ENCODE results near the gene MAP3K1. TPM values are rescaled to one million over a fixed set of nuclear protein-coding genes. Genes with fewer than 3 reads are reported as not detected.

MAP3K1 gene
- polyA plus RNA-seq, 4 donors = 4.9 to 20.1 (median 5.8) TPM

- FAIRE-seq (no peak), DNase-seq (peak; percentile 42 to 64)
- no peaks in the 10 kb centered on the region for H3K27me3 ChIP-seq (ENCODE audit: control insufficient read depth in 3 of 3, insufficient read depth in 3 of 3, low read length in 3 of 3)
- H3K36me3 ChIP-seq (ENCODE audit: control insufficient read depth in 3 of 3, insufficient read depth in 2 of 3, low read depth in 1 of 3, low read length in 3 of 3) = peaks cover 0 to 9% (median 0%) of the 10 kb centered on the region in 3 donors
- H3K9me3 ChIP-seq (ENCODE audit: control insufficient read depth in 2 of 2, insufficient read depth in 1 of 2, low read depth in 1 of 2, low read length in 1 of 2) = no peaks in the 10 kb centered on the region
- H3K4me1 ChIP-seq (ENCODE audit: control insufficient read depth in 3 of 3, insufficient read depth in 2 of 3, low read depth in 1 of 3, low read length in 2 of 3) = peaks cover 7 to 19% (median 10%) of the 10 kb centered on the region in 3 donors
- 53 to 64% (median 63%) methylated on average over 11 of the region's 11 CpGs for WGBS, 3 donors
- H3K27ac ChIP-seq (ENCODE audit: low read depth in 1 of 3, low read length in 2 of 3) = peak overlapping the region; percentile 17 to 52 (median 20)
- peak overlapping the region in 1 of 3 donors; percentile 11 for H3K4me3 ChIP-seq (ENCODE audit: low read depth in 1 of 3, low read length in 3 of 3)
Observed at GRCh38 chr5:56829137-56829908, 14.0 kb downstream of the MAP3K1 start.

DNA sequence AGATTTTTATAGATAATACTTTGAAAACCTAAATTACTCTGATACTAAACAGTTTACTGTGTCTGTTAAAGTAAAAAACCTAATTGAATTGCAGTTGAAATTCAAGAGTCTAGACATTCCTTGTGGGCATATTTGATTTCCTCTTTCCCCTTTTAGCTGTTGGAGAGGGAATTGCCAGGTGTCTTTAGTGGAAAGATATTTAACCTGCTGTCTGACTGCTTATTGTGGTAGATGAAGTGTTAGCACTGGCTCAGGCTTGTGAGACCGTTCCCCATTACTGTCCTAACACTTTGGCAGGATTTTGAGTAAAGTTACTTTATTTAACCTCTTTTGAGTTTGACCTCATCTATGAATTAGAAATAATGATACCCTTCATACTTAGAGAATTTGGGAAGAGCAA is 16.4 kb downstream of the MAP3K1 start:
- peaks cover 0 to 5% (median 0%) of the 10 kb centered on the region in 3 donors for H3K36me3 ChIP-seq (ENCODE audit: control insufficient read depth in 3 of 3, insufficient read depth in 2 of 3, low read depth in 1 of 3, low read length in 3 of 3)
- H3K4me3 ChIP-seq (ENCODE audit: low read depth in 1 of 3, low read length in 3 of 3) = no peak overlapping the region
- no peak for DNase-seq
- peaks cover 5 to 18% (median 10%) of the 10 kb centered on the region in 3 donors for H3K4me1 ChIP-seq (ENCODE audit: control insufficient read depth in 3 of 3, insufficient read depth in 2 of 3, low read depth in 1 of 3, low read length in 2 of 3)
- no peak overlapping the region for H3K27ac ChIP-seq (ENCODE audit: low read depth in 1 of 3, low read length in 2 of 3)
- FAIRE-seq = no peak
- no peaks in the 10 kb centered on the region for H3K9me3 ChIP-seq (ENCODE audit: control insufficient read depth in 2 of 2, insufficient read depth in 1 of 2, low read depth in 1 of 2, low read length in 1 of 2)
- H3K27me3 ChIP-seq (ENCODE audit: control insufficient read depth in 3 of 3, insufficient read depth in 3 of 3, low read length in 3 of 3) = no peaks in the 10 kb centered on the region
- 36 to 77% (median 36%) methylated on average over 1 of the region's 1 CpG for WGBS, 3 donors

DNA sequence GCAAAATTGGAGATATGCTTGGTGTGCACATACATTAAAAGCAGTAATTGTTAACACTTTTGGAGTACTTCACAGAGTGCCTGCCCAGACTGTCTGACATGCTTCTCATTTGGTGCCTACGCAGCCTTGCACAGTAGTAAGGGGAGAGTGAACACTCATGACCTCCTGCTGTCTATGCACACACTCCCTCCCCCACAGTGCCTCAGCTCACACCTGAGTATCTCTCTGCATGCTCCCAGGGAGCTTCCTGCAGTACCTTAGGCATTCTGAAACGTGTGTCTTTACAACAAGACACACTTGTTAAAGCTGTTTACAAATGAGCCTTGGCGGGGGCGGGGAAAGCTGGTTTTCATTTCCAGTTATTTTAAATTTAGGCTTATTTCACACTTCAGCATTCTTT is 18.0 kb downstream of the MAP3K1 start:
- WGBS, 3 donors = 71 to 76% (median 74%) methylated on average over 4 of the region's 4 CpGs
- H3K4me1 ChIP-seq (ENCODE audit: control insufficient read depth in 3 of 3, insufficient read depth in 2 of 3, low read depth in 1 of 3, low read length in 2 of 3) = peaks cover 5 to 18% (median 10%) of the 10 kb centered on the region in 3 donors
- no peaks in the 10 kb centered on the region for H3K27me3 ChIP-seq (ENCODE audit: control insufficient read depth in 3 of 3, insufficient read depth in 3 of 3, low read length in 3 of 3)
- no peak overlapping the region for H3K27ac ChIP-seq (ENCODE audit: low read depth in 1 of 3, low read length in 2 of 3)
- FAIRE-seq = no peak
- H3K36me3 ChIP-seq (ENCODE audit: control insufficient read depth in 3 of 3, insufficient read depth in 2 of 3, low read depth in 1 of 3, low read length in 3 of 3) = peaks cover 0 to 2% (median 0%) of the 10 kb centered on the region in 3 donors
- no peak overlapping the region for H3K4me3 ChIP-seq (ENCODE audit: low read depth in 1 of 3, low read length in 3 of 3)
- H3K9me3 ChIP-seq (ENCODE audit: control insufficient read depth in 2 of 2, insufficient read depth in 1 of 2, low read depth in 1 of 2, low read length in 1 of 2) = no peaks in the 10 kb centered on the region
- DNase-seq = no peak

DNA sequence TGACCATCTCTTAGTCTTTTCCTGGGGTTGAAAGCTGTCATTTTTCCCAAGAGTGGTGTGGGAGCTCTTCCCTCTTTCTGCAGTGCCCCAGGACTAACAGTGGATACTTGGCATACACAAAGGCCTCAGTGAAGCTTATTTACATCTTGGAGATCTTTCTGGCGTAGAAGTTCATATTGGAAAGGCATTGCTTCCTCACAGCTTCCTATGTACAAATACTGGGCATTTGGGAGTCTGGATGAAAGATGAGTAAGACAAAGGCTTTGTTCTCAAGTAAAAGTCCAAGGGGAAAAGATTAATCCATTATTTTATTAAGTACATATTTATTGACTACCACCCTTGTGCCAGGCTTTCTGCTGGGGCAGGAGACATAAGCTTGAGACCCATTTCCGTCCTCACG is 22.0 kb downstream of the MAP3K1 start:
- Histone ChIP-seq H3K27me3 (ENCODE audit: control insufficient read depth in 3 of 3, insufficient read depth in 3 of 3, low read length in 3 of 3) (no peaks in the 10 kb centered on the region), H3K9me3 (ENCODE audit: control insufficient read depth in 2 of 2, insufficient read depth in 1 of 2, low read depth in 1 of 2, low read length in 1 of 2) (no peaks in the 10 kb centered on the region), H3K27ac (ENCODE audit: low read depth in 1 of 3, low read length in 2 of 3) (peak overlapping the region in 2 of 3 donors; percentile 16 to 27), H3K4me1 (ENCODE audit: control insufficient read depth in 3 of 3, insufficient read depth in 2 of 3, low read depth in 1 of 3, low read length in 2 of 3) (peaks cover 3 to 10% (median 6%) of the 10 kb centered on the region in 3 donors), H3K36me3 (ENCODE audit: control insufficient read depth in 3 of 3, insufficient read depth in 2 of 3, low read depth in 1 of 3, low read length in 3 of 3) (peaks cover 0 to 2% (median 0%) of the 10 kb centered on the region in 3 donors), H3K4me3 (ENCODE audit: low read depth in 1 of 3, low read length in 3 of 3) (no peak overlapping the region)
- no peak for FAIRE-seq
- DNase-seq = no peak
- 81 to 89% (median 82%) methylated on average over 3 of the region's 3 CpGs for WGBS, 3 donors

DNA sequence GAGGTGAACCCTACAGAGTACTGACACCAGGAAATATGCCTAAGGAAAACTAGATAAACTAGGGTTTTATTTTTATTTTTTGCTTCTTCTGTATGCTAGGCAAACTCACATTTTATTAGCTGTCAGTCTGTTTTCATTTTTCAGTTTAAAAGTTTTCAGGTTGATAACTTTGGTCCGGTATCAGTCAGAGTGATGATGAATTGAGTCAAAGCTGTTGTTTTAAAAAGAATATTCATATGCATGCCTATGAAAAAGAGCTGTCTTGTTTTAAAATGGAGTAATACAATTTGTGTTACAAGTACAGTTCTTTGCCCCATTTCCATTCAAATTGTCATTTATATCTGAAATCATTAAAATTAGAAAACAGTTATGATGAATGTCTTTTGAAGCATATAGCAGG is 22.6 kb downstream of the MAP3K1 start:
- 73 to 85% (median 74%) methylated on average over 1 of the region's 1 CpG for WGBS, 3 donors
- H3K4me1 ChIP-seq (ENCODE audit: control insufficient read depth in 3 of 3, insufficient read depth in 2 of 3, low read depth in 1 of 3, low read length in 2 of 3) = peaks cover 3 to 10% (median 6%) of the 10 kb centered on the region in 3 donors

GRCh38 chr5:56838409-56839039 is 23.2 kb downstream of the MAP3K1 start:
- DNase-seq = peak; percentile 66 to 69
- peak; percentile 36 for FAIRE-seq
- WGBS, 3 donors = 9 to 29% (median 24%) methylated on average over 4 of the region's 4 CpGs
- H3K4me3 ChIP-seq (ENCODE audit: low read depth in 1 of 3, low read length in 3 of 3) = no peak overlapping the region
- H3K9me3 ChIP-seq (ENCODE audit: control insufficient read depth in 2 of 2, insufficient read depth in 1 of 2, low read depth in 1 of 2, low read length in 1 of 2) = no peaks in the 10 kb centered on the region
- peaks cover 0 to 2% (median 0%) of the 10 kb centered on the region in 3 donors for H3K36me3 ChIP-seq (ENCODE audit: control insufficient read depth in 3 of 3, insufficient read depth in 2 of 3, low read depth in 1 of 3, low read length in 3 of 3)
- H3K4me1 ChIP-seq (ENCODE audit: control insufficient read depth in 3 of 3, insufficient read depth in 2 of 3, low read depth in 1 of 3, low read length in 2 of 3) = peaks cover 0 to 10% (median 6%) of the 10 kb centered on the region in 3 donors
- H3K27ac ChIP-seq (ENCODE audit: low read depth in 1 of 3, low read length in 2 of 3) = peak overlapping the region in 1 of 3 donors; percentile 62
- H3K27me3 ChIP-seq (ENCODE audit: control insufficient read depth in 3 of 3, insufficient read depth in 3 of 3, low read length in 3 of 3) = no peaks in the 10 kb centered on the region

More for the DNA sequence above, 22.6 kb downstream of the MAP3K1 start:
- H3K27ac ChIP-seq (ENCODE audit: low read depth in 1 of 3, low read length in 2 of 3) = peak overlapping the region in 2 of 3 donors; percentile 8 to 16
- H3K4me3 ChIP-seq (ENCODE audit: low read depth in 1 of 3, low read length in 3 of 3) = no peak overlapping the region
- FAIRE-seq (peak; percentile 36), DNase-seq (no peak)
- no peaks in the 10 kb centered on the region for H3K9me3 ChIP-seq (ENCODE audit: control insufficient read depth in 2 of 2, insufficient read depth in 1 of 2, low read depth in 1 of 2, low read length in 1 of 2)
- H3K27me3 ChIP-seq (ENCODE audit: control insufficient read depth in 3 of 3, insufficient read depth in 3 of 3, low read length in 3 of 3) = no peaks in the 10 kb centered on the region
- H3K36me3 ChIP-seq (ENCODE audit: control insufficient read depth in 3 of 3, insufficient read depth in 2 of 3, low read depth in 1 of 3, low read length in 3 of 3) = peaks cover 0 to 2% (median 0%) of the 10 kb centered on the region in 3 donors

- Histone ChIP-seq H3K4me1 (ENCODE audit: control insufficient read depth in 3 of 3, insufficient read depth in 2 of 3, low read depth in 1 of 3, low read length in 2 of 3) (peaks cover 0 to 10% (median 6%) of the 10 kb centered on the region in 3 donors), H3K4me3 (ENCODE audit: low read depth in 1 of 3, low read length in 3 of 3) (no peak overlapping the region), H3K27me3 (ENCODE audit: control insufficient read depth in 3 of 3, insufficient read depth in 3 of 3, low read length in 3 of 3) (no peaks in the 10 kb centered on the region), H3K36me3 (ENCODE audit: control insufficient read depth in 3 of 3, insufficient read depth in 2 of 3, low read depth in 1 of 3, low read length in 3 of 3) (peaks cover 0 to 2% (median 0%) of the 10 kb centered on the region in 3 donors), H3K9me3 (ENCODE audit: control insufficient read depth in 2 of 2, insufficient read depth in 1 of 2, low read depth in 1 of 2, low read length in 1 of 2) (no peaks in the 10 kb centered on the region), H3K27ac (ENCODE audit: low read depth in 1 of 3, low read length in 2 of 3) (peak overlapping the region in 1 of 3 donors; percentile 62)
- 88 to 90% (median 90%) methylated on average over 4 of the region's 4 CpGs for WGBS, 3 donors
- FAIRE-seq (no peak), DNase-seq (no peak)
Observed at GRCh38 chr5:56839062-56839461, 23.7 kb downstream of the MAP3K1 start.

GRCh38 chr5:56840597-56840996 is 25.2 kb downstream of the MAP3K1 start:
- no peak overlapping the region for H3K4me3 ChIP-seq (ENCODE audit: low read depth in 1 of 3, low read length in 3 of 3)
- no peak overlapping the region for H3K27ac ChIP-seq (ENCODE audit: low read depth in 1 of 3, low read length in 2 of 3)
- WGBS, 3 donors = 85 to 97% (median 92%) methylated on average over 7 of the region's 7 CpGs
- peaks cover 0 to 10% (median 6%) of the 10 kb centered on the region in 3 donors for H3K4me1 ChIP-seq (ENCODE audit: control insufficient read depth in 3 of 3, insufficient read depth in 2 of 3, low read depth in 1 of 3, low read length in 2 of 3)
- no peak for DNase-seq
- H3K36me3 ChIP-seq (ENCODE audit: control insufficient read depth in 3 of 3, insufficient read depth in 2 of 3, low read depth in 1 of 3, low read length in 3 of 3) = peaks cover 0 to 2% (median 0%) of the 10 kb centered on the region in 3 donors
- FAIRE-seq = no peak
- H3K27me3 ChIP-seq (ENCODE audit: control insufficient read depth in 3 of 3, insufficient read depth in 3 of 3, low read length in 3 of 3) = no peaks in the 10 kb centered on the region
- no peaks in the 10 kb centered on the region for H3K9me3 ChIP-seq (ENCODE audit: control insufficient read depth in 2 of 2, insufficient read depth in 1 of 2, low read depth in 1 of 2, low read length in 1 of 2)

Measured in small intestine (tissue), 7 donors.